HEK293 (cell line): ENCODE measurements around the gene RASA3.

ENCODE experiments used
- ATF2 ChIP-seq: fragments of 450-650 bp; formaldehyde crosslinking; IDR thresholded peaks from 2 replicates; pipeline ENCODE4 v1.5.1; 2016; ENCODE audit warnings: missing biosample characterization, missing genetic modification characterization, low read depth
- CTCF ChIP-seq: fragments of 450-650 bp; formaldehyde crosslinking; IDR thresholded peaks from 2 replicates; pipeline ENCODE4 v1.5.1; 2016; ENCODE audit warnings: missing biosample characterization, missing genetic modification characterization
- KLF17 ChIP-seq: fragments of 450-650 bp; formaldehyde crosslinking; IDR thresholded peaks from 2 replicates; pipeline ENCODE4 v1.5.1; 2016; ENCODE audit warnings: missing biosample characterization, missing genetic modification characterization
- ZBTB49 ChIP-seq: fragments of 450-650 bp; formaldehyde crosslinking; IDR thresholded peaks from 2 replicates; pipeline ENCODE4 v1.5.1; 2016; ENCODE audit warnings: missing biosample characterization, missing genetic modification characterization, low read depth
- ZNF140 ChIP-seq: fragments of 450-650 bp; formaldehyde crosslinking; IDR thresholded peaks from 2 replicates; pipeline ENCODE4 v1.5.1; 2016; ENCODE audit warnings: missing biosample characterization, missing genetic modification characterization
- ZNF175 ChIP-seq: fragments of 450-650 bp; formaldehyde crosslinking; IDR thresholded peaks from 2 replicates; pipeline ENCODE4 v1.5.1; 2016; ENCODE audit warnings: missing biosample characterization, missing genetic modification characterization
- ZNF248 ChIP-seq: fragments of 450-650 bp; formaldehyde crosslinking; IDR thresholded peaks from 2 replicates; pipeline ENCODE4 v1.5.1; 2017; ENCODE audit warnings: missing biosample characterization, missing genetic modification characterization
- ZNF37A ChIP-seq: fragments of 450-650 bp; IDR thresholded peaks from 2 replicates; pipeline ENCODE4 v1.5.1; 2018; ENCODE audit warnings: missing biosample characterization, missing genetic modification characterization
- ZNF433 ChIP-seq: fragments of 450-650 bp; formaldehyde crosslinking; IDR thresholded peaks from 2 replicates; pipeline ENCODE4 v1.5.1; 2016; ENCODE audit warnings: missing biosample characterization, missing genetic modification characterization, low read depth
- ZNF791 ChIP-seq: fragments of 450-650 bp; formaldehyde crosslinking; IDR thresholded peaks from 2 replicates; pipeline ENCODE4 v1.5.1; 2016; ENCODE audit warnings: missing biosample characterization, missing genetic modification characterization

- TF ChIP-seq CTCF: no peak
- TF ChIP-seq ATF2 (tag by site-specific recombination): no peak
- no peak for TF ChIP-seq ZNF37A
- no peak for TF ChIP-seq ZNF433
- TF ChIP-seq ZBTB49 (tag by site-specific recombination): no peak
- no peak for TF ChIP-seq ZNF248 (tag by site-specific recombination)
- TF ChIP-seq ZNF791 (tag by site-specific recombination): no peak
- TF ChIP-seq ZNF175 (tag by site-specific recombination): no peak
- TF ChIP-seq ZNF140 (tag by site-specific recombination): no peak
- no peak for TF ChIP-seq KLF17 (tag by site-specific recombination)
Observed at GRCh38 chr13:114038211-114038613, 94.2 kb downstream of the RASA3 start.
